ENCODE measurements around the gene RPUSD1.
A peak's percentile ranks its signal among the peaks of the same experiment; 100 is the strongest.
"Not testable (repeated sequence)": the region's sequence is repeated elsewhere in the genome, so short reads cannot be mapped to it uniquely, and the experiment has no call there.

Gene RPUSD1

DNA sequence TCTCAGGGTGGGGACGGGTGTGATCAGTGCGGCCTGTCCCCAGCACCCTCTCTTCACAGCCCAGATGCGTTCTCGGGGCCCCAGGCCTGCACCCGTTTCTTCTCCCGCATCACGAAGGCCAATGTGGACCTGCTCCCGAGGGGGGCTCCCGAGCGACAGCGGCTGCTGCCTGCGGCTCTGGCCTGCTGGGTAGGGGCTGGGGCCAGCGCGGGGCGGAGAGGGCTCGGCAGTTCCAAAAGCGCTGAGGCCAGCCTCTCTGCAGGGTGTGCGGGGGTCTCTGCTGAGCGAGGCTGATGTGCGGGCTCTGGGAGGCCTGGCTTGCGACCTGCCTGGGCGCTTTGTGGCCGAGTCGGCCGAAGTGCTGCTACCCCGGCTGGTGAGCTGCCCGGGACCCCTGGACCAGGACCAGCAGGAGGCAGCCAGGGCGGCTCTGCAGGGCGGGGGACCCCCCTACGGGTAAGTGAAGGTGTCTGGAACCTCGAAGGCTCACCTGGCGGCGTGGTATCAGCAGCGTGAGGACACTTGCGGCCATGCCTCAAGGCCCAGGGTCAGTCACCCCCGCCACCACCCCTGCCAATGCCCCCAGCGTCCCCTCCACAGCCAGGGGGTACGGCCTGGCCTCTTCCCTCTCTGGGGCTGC lies 23.2 kb downstream of the RPUSD1 start:
- DNase-seq = no peak

DNA sequence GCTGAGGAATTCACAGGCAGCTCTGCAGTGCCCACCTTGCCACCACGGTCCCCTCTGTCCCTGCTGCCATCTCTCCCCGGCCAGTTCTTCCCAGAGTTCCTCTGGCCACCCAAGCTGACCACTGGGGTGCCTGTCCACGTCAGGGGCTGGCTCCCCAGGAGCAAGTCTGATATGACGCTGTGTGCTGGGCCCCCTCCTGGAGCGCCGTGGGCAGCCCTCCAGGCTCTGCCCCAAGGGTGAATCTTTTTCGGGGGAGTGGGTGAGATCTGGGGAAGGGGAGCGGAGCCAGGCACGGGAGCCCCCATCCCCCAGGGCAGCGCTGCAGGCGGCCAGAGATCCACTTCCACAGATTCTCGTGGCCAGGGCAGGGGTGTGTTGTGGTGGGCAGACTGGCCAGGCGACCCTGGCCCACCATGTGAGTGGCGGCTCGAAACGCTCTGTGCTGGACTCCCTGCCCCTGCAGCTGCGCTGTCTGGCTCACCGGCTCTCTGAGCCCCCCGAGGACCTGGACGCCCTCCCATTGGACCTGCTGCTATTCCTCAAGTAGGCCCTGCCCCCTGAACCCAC lies 23.9 kb downstream of the RPUSD1 start:
- DNase-seq = no peak

DNA sequence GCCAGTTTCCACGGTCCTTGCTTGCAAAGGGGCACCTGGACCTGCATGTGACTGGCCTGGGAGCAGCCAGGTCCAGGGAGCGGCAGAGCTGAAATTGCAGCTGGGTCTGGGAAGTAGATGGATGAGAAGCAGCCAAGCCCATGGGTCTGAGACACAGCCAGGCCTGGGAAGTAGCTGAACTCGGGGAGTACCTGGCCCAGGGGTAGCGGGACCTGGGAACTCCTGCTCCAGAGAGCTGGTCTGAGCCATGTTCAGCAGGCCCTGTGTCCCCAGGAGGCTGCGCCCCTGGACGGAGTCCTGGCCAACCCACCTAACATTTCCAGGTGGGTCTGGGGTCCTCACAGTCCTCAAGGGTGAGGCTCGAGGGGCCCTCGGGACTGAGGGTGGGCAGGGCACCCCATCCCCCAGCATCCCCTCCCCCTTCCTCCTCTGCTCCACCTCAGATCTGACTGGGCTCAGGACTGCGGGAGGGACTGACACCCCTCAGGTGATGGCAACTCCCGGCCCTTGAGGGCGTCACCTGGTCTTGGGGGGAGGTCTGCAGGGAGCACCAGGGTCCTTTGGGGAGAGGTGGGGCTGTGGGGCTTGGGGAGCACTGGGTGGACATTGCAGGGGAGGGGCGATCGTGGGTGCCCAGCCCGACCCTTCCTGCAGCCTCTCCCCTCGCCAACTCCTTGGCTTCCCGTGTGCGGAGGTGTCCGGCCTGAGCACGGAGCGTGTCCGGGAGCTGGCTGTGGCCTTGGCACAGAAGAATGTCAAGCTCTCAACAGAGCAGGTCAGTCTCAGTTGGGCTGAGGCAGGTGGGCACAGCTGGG lies 24.6 kb downstream of the RPUSD1 start:
- no peak for DNase-seq

DNA sequence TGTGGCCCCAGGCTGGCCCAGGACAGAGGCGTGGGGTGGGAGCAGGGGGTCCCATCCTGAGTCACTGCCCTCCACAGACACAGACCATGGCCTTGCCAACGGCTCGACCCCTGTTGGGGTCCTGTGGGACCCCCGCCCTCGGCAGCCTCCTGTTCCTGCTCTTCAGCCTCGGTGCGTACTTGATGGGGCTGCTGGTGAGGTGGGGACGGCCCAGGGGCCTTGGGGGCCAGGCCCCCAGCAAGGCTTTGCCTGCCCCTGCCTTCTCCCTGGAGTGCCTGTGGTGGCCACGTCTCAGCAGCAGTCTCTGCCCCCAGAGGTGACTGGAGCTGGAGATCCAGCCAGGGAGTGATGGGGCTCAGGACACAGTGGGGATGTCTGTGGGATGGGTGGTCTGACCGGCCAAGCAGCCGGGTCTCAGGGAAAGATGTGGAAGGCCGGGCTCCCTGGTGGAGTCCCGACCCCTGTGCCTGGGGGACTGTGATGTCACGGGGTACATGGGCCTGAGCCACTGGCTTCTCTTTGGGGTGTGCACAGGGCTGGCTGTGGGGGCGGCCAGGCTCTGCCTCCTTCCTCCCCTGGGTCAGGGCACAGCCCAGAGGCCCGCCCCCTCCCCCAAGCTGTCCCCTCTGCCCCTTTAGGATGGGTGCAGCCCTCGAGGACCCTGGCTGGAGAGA lies 25.4 kb downstream of the RPUSD1 start:
- no peak for DNase-seq

DNA sequence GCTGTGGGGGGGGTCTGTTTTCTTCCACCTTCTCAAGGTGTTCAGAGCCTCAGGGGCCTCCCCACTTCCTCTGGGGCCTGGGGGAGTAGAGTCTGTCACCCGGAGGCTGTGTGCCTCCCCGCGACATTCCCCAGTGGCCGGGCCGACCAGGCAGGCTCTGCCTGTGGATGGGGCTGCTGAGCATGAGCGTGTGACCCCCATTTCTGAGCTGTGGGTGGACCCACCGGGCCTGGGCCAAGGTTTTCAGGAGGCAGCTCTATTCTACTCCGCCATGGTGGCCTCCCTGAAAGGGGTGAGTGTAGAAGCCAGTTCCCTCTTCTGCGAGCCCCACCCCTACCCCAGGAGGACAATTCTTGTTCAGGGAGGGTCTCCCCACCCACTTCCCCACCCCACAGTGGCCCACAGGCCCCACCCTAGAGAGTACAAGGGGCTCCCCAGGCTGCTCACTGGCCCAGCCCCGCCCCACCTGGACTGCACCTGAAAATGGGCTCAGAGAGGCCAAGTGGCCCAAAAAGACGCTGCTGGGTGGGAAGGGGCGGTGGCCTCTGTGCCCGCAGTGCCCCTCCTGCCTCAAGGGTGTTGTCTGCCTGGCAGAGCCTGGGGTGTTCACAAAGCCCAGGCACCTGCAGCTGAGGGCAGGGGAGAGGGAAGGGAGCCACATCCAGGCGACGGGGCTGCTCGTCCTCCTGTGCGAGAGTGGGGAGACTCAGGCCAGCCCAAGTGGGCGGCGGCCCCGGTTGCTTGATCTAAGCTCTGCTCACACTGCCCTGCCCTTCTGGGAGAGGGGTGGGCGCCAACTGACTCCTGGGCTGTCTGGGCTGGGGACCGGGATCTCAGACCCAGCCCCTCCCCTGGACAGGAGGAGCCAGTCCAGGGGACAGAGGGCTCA lies 26.3 kb downstream of the RPUSD1 start:
- no peak for DNase-seq

DNA sequence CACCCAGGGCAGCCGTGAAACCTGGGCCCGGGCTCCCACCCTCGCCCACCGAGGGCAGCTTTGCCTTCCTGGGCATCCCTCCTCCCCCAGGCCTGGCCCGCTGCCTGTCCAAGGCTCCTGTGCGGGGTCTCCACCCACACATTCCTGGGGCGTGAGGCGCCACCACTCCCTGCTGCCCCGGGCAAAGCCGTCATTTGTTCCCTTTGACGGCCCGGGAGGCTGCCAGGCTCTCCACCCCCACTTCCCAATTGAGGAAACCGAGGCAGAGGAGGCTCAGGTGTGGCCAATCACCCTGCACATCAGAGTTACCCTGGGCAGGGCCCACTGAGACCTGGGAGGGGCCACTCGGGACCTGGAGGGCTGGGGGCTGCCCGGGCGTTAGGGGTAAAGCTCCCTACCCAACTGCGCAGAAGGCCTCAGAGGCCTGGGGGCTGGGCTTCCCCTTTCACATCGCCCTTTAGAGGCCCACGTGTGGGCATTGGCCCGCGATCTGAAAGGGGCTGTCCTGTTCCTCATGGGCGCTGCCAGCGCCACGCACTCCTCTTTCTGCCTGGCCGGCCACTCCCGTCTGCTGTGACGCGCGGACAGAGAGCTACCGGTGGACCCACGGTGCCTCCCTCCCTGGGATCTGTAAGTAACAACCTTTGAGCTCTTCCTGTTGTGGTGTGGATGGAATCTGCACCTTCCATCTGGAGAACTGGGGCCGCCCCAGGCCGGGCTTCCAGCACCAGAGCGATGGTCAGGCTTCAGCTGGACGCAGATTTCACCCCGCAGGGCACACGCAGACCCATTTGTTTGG lies 27.4 kb downstream of the RPUSD1 start, which contains the start of gene MSLN:
MSLN (plus strand) TSS at position 190 of the 799 bp plus-strand sequence. CDS start 1,947 bp downstream, outside the sequence.
- DNase-seq = no peak

DNA sequence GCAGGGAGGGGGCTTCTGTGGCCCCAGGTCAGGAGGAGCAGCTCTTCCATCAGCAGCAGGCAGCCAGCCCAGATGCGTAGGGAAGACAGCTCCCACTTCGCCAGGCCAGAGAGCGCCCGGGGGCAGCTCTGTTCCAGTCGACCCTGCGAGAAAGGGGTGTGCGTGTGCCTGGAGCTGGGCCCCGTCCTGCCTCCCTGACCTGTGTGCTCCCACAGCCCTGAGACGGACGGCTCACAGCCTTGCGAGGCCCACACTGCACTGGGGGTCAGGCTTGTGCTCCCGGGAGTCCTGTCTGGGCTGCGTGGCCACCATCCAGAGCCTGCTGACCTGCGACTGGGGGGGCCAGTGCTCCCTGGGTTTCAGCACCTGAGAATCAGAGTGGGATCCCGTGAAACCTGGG lies 28.1 kb downstream of the RPUSD1 start:
- no peak for DNase-seq

DNA sequence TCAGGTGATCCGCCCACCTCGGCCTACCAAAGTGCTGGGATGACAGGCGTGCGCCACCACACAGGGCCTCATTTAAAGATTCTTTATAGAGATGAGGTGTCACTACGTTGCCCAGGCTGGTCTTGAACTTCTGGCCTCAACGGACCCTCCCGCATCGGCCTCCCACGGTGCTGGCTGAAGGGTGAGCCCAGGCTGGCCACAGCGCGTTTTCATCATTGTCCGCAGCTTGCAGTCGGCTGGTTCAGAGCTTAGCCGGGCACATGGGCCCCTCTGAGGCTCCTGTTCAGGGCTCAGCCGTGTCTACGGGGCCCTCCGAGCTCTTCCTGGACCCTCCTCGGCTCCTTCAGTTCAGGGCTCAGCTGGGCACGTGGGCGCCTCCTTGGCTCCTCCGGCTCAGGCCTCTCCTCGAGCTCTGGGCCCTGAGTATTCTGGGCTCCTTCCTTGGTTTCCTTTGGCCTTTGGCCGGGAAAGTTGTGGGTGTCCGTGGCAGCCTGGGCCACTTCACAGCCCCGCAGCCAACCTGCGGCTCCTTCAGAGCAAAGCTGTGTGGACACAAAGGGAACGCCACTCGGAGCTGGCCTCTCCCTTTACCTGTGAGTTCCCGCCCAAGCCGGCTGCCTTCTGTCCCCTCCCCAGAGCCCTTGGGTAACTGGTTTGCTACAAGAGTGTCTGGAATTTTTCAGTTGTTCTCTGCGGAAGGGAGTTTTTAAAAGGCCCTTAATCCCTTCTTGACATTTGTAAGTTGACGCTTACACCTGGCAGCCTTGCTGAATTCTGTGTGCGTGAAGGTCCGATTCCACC lies 28.9 kb downstream of the RPUSD1 start:
- no peak for DNase-seq

DNA sequence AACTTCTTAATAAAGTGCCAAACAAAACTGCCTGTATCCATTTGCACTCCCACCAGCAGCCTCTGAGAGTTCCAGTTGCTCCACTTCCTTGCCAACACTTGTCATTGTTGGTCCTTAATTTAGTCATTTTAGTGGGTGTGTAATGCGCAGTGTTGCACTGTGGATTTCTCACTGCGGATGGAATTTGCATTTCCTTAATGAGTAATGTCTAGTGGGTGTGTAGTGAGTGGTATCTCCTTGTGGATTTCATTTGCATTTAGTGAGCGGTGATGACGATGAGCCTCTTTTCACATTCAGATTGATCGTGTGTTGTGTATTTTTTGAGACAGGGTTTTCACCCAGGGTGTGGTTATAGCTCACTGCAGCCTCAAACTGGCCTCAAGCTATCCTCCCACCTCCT lies 31.8 kb downstream of the RPUSD1 start:
- DNase-seq = no peak

DNA sequence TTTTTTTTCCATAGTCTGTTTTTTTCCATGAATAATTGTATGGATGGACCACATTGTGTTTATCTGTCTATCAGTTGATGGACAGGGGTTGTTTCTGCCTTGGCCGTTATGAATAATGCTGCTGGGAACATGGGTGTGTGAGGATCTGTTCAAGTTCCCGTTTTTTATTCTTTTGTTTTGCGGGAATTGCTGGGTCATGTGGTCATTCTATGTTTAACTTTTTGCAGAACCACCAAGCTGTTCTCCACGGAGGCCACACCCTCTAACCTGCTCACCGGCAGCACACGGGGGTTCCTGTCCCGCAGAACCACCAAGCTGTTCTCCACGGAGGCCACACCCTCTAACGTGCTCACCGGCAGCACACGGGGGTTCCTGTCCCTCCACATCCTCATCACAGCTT lies 33.5 kb downstream of the RPUSD1 start:
- DNase-seq = no peak

DNA sequence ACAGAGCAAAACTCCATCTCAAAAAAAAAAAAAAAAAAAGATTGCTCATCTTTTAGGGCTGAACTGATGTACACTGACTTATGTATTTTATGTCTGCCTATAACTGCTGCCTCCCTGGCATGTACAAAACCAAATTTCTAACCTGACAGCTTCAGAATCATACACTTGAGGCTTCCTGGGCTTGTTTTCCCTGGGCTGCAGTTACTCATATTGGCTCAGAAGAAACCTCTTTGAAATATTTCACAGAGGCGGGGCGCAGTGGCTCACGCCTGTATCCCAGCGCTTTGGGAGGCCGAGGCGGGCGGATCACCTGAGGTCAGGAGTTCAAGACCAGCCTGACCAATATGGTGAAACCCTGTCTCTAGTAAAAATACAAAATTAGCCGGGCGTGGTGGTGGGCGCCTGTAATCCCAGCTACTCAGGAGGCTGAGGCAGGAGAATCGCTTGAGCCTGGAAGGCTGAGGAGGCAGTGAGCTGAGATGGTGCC lies 34.0 kb downstream of the RPUSD1 start:
- DNase-seq = not testable (repeated sequence)

DNA sequence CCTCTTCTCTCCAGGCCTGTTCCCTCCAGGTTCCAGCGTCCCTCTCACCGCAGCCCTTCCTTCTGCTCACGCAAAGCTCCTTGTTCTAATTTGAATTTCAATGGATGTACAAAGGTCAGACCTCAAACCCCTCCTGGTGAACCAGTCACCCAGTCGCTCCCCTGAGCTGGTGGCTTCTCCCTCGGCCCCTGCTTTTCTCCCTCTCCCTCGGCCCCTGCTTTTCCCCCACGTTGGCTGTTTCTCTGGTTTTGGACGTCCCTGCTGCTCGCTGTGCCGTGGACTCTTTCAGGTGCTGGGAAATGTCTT lies 36.2 kb downstream of the RPUSD1 start:
- no peak for DNase-seq

DNA sequence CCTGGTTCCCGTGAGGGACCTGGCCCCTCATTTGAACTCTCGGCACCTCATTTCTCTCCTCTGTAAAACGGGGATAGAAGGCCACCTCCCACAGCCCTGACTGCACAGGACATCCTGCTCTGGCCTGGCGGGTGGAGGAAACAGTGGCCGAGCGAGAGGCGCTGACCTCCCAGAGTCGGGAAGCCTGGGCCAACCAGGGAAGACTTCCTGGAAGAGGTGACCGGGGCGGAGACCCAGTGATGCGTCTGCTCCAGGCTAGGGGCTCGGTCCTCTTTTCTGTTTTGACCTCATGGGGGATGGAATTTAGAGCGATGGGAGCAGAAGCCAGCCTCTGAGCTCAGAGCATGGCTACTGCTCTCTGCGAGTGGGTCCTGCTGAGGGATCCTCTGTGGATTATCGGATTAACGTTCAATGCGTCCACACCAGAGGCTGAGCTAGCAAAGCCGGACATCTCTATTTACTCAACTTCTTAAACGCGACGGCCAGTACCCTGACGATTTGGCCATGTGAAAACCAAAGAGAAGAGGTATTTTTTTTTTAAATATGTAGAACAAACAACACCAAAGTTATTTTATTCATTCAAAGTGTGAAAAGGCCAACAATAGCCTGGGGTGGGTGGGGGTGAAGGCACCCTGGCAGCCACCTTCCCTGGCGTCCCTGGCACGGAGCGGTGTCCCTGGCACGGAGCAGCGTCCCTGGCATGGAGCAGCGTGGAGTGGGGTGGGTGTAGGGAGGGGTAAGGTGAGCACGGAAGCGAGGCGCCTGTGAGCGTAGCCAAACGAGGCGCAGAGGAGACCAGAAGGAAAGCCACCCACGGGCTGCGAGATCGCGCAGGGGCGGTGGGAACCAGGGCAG lies 36.8 kb downstream of the RPUSD1 start:
- DNase-seq = no peak

DNA sequence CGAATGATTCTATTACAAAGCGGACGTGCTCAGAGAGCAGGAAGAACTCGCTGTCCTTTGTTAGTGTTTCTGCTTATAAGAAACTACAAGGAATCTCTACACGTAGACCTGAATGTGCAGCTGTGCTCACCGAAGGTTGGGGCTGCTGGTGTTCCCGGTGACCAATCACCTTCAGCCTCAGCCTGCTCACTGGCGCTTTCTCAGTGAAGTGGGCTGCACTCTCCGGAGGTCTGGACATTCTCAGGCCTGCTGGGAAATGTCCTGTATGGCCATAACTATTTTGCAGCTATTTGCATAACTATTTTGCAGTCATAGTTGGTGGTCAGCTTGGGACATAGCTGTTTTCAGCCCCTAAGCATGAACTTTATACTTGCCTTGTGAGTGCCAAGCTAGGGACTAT lies 37.7 kb downstream of the RPUSD1 start:
- DNase-seq = no peak

DNA sequence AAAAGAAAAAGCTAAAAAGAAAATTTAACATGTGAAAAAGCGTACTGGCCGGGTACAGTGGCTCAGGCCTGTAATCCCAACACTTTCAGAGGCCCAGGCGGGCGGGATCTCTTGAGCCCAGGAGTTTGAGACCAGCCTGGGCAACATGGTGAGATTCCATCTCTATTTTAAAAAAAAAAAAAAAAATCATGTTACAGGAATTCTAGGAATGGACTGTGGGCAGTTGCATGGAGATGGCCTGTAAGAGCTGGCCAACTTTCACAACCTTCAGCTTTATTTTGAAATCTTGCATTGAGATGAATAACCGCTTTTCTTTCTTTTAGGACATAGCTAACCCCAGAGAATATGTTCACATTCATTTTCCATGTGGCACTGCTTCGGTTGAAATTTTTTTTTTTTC lies 39.2 kb downstream of the RPUSD1 start:
- DNase-seq = peak; percentile 78

DNA sequence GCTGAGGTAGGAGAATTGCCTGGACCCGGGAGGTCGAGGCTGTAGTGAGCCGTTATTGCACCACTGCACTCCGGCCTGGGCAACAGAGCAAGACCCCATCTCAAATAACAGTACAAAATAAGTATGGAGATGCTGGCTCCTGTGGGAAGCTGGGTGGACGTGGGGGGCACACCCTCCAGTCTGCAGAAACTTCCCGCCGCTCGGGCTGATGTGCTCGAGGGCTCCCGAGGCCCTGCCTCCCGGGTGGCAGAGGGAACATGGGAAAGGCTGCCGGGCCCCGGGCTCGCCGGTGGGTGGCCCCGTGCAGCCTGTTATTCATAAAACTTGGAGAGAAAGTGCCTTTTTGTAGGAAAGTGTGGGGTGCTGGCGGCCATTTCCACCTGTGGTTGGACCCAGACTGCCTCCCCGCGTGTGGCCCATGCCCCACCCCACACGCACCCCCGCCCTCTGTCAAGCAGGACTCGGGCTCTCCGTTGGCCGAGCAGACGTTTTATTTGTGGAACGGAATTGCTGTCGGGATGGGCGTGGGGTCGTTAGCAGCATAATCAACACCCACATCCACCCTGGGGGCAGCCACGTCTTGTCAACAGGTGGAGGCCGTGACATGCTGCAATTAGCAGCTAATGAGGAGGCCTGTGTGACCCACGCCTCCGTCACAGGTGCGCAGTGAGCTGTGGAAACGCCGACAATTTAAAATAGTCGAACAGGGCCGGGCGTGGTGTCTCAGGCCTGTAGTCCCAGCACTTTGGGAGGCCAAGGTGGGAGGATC lies 40.0 kb downstream of the RPUSD1 start:
- DNase-seq = no peak

DNA sequence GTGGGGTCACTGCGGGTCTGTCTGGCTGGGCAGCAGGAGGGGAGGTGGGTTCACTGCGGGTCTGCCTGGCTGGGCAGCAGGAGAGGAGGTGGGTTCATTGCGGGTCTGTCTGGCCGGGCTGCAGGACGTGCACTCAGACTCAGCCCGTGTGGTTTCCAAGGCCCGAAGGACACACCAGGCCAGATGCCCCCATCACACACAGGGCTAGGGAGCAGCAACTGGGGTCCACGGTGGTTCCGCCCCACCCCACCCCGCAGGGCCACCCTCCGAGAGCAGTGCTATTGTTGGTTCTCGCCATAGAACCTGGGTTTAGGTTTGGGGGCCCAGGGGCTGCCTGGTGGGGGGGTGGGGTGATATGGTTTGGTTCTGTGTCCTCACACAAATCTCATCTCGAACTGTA lies 41.5 kb downstream of the RPUSD1 start:
- DNase-seq = no peak

DNA sequence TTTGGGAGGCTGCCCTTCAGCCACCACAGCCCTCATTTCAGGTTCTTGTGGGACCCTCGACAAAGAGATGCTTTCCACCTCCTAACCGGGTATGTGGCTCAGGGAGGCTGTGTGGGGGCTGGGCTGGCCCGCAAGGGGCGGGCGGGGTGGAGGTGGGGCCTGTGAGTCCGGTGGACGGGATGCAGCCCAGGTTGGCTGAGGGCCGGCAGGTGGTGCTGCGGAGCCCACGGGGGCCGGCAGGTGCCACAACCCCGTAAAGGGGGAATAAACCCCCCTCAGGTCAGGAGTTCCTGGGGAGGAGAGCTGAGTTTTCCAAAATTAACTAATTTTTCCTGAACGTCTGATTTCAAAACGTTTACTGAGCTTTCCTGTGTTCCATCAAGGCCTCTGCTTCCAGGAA lies 42.4 kb downstream of the RPUSD1 start:
- no peak for DNase-seq
